Trophoblast cell (in vitro differentiated cells and primary cell): ENCODE results near the gene XKR7.

ENCODE experiments used
- DNase-seq, 2 donors: peaks; one replicate each; pipeline ENCODE4 v3.0.0-alpha.2; 2016
- H2AFZ ChIP-seq: 2 replicates; pipeline ENCODE4 v1.6.1; 2013; ENCODE audit warnings: low read length, moderate library complexity, mild to moderate bottlenecking; ENCODE audit not compliant: insufficient read depth, poor library complexity
- H2AK5ac ChIP-seq: 2 replicates; pipeline ENCODE4 v1.6.1; 2013; ENCODE audit warnings: mild to moderate bottlenecking, low read length
- H2BK120ac ChIP-seq: 2 replicates; pipeline ENCODE4 v1.6.1; 2013; ENCODE audit warnings: low read length, mild to moderate bottlenecking, moderate library complexity; ENCODE audit not compliant: insufficient read depth, poor library complexity
- H2BK12ac ChIP-seq: 2 replicates; pipeline ENCODE4 v1.6.1; 2013; ENCODE audit warnings: mild to moderate bottlenecking, low read length, moderate library complexity
- H2BK5ac ChIP-seq: 2 replicates; pipeline ENCODE4 v1.6.1; 2013; ENCODE audit warnings: low read length, low read depth, moderate library complexity, mild to moderate bottlenecking; ENCODE audit not compliant: poor library complexity
- H3K14ac ChIP-seq: 2 replicates; pipeline ENCODE4 v1.6.1; 2013; ENCODE audit warnings: mild to moderate bottlenecking, low read length
- H3K18ac ChIP-seq: 2 replicates; pipeline ENCODE4 v1.6.1; 2013; ENCODE audit warnings: mild to moderate bottlenecking, low read length
- H3K23ac ChIP-seq: 2 replicates; pipeline ENCODE4 v1.6.1; 2013; ENCODE audit warnings: low read length
- H3K27ac ChIP-seq: 2 replicates; pipeline ENCODE4 v1.5.1; 2013; ENCODE audit warnings: low read depth, mild to moderate bottlenecking, inconsistent platforms, low read length, moderate library complexity
- H3K27me3 ChIP-seq: 2 replicates; pipeline ENCODE4 v1.6.1; 2013; ENCODE audit warnings: inconsistent platforms, mild to moderate bottlenecking, low read length, moderate library complexity; ENCODE audit not compliant: insufficient read depth
- H3K36me3 ChIP-seq, 2 experiments: 1 replicate in 1 of 2; 2 replicates in 1 of 2; pipeline ENCODE4 v1.6.1; 2013; ENCODE audit warnings: low read length in 2 of 2, mild to moderate bottlenecking in 2 of 2, moderate library complexity in 1 of 2; ENCODE audit not compliant: insufficient read depth in 2 of 2, control insufficient read depth in 1 of 2
- H3K4ac ChIP-seq: 2 replicates; pipeline ENCODE4 v1.6.1; 2013; ENCODE audit warnings: low read depth, mild to moderate bottlenecking, low read length, moderate library complexity
- H3K4me1 ChIP-seq, 2 experiments: 1 replicate in 1 of 2; 2 replicates in 1 of 2; pipeline ENCODE4 v1.6.1; 2013; ENCODE audit warnings: low read length in 2 of 2, mild to moderate bottlenecking in 2 of 2, moderate library complexity in 1 of 2; ENCODE audit not compliant: insufficient read depth in 2 of 2, control insufficient read depth in 1 of 2
- H3K4me2 ChIP-seq: 2 replicates; pipeline ENCODE4 v1.6.1; 2013; ENCODE audit warnings: inconsistent platforms, mild to moderate bottlenecking, low read length, moderate library complexity
- H3K4me3 ChIP-seq: 2 replicates; pipeline ENCODE4 v1.5.1; 2013; ENCODE audit warnings: mild to moderate bottlenecking, low read depth, low read length, inconsistent platforms
- H3K79me1 ChIP-seq: one replicate; pipeline ENCODE4 v1.6.1; 2013; ENCODE audit warnings: low read length
- H3K79me2 ChIP-seq: 2 replicates; pipeline ENCODE4 v1.6.1; 2013; ENCODE audit warnings: low read length, mild to moderate bottlenecking; ENCODE audit not compliant: control insufficient read depth, insufficient read depth, poor library complexity
- H3K9ac ChIP-seq: 2 replicates; pipeline ENCODE4 v1.6.1; 2013; ENCODE audit warnings: mild to moderate bottlenecking, low read length
- H3K9me3 ChIP-seq: 2 replicates; pipeline ENCODE4 v1.6.1; 2013; ENCODE audit warnings: low read depth, mild to moderate bottlenecking, control low read depth, inconsistent platforms, low read length; ENCODE audit not compliant: insufficient read depth
- H4K12ac ChIP-seq: 2 replicates; pipeline ENCODE4 v1.6.1; 2013; ENCODE audit warnings: low read depth, mild to moderate bottlenecking, low read length, moderate library complexity
- H4K8ac ChIP-seq: 2 replicates; pipeline ENCODE4 v1.6.1; 2013; ENCODE audit warnings: low read depth, mild to moderate bottlenecking, low read length, moderate library complexity
- H4K91ac ChIP-seq: one replicate; pipeline ENCODE4 v1.6.1; 2013; ENCODE audit warnings: low read depth, mild to moderate bottlenecking, low read length, moderate library complexity
- WGBS: extraction: QIAGEN DNeasy Blood & Tissue Kit; methylation state at CpG from one replicate; pipeline ENCODE4 v1.1.7; 2013; ENCODE audit warnings: missing lambda C conversion rate; ENCODE audit not compliant: insufficient read length, insufficient coverage; ENCODE audit errors: extremely low coverage; 5-methylcytosine and 5-hydroxymethylcytosine counted together

Gene XKR7

GRCh38 chr20:31974296-31974695 lies 6.3 kb downstream of the XKR7 start:
- no CpG with 5 or more reads among the region's 2 CpGs for WGBS
- no peak overlapping the region for H3K4ac ChIP-seq

GRCh38 chr20:31974951-31975487 lies 7.1 kb downstream of the XKR7 start:
- no peak overlapping the region for H3K4me2 ChIP-seq
- no peak overlapping the region for H4K8ac ChIP-seq
- no peak for DNase-seq
- H3K9ac ChIP-seq, result no peak overlapping the region
- H3K9me3 ChIP-seq, result peaks cover 2% of the 10 kb centered on the region
- H3K4ac ChIP-seq, result no peak overlapping the region
- no peaks in the 10 kb centered on the region for H3K36me3 ChIP-seq
- no peak overlapping the region for H2AK5ac ChIP-seq
- no peaks in the 10 kb centered on the region for H3K27me3 ChIP-seq
- peaks cover 7% of the 10 kb centered on the region for H3K79me1 ChIP-seq
- H2BK120ac ChIP-seq, result no peak overlapping the region
- no peak overlapping the region for H3K23ac ChIP-seq
- no peak overlapping the region for H3K27ac ChIP-seq
- no peak overlapping the region for H3K14ac ChIP-seq
- no peak overlapping the region for H2BK12ac ChIP-seq
- no peak overlapping the region for H4K12ac ChIP-seq
- WGBS, result no CpG with 5 or more reads among the region's 10 CpGs
- H3K4me1 ChIP-seq, result peaks cover 20% of the 10 kb centered on the region in 2 experiments
- H2BK5ac ChIP-seq, result no peak overlapping the region
- H3K18ac ChIP-seq, result no peak overlapping the region
- H3K79me2 ChIP-seq, result peaks cover 1% of the 10 kb centered on the region
- H4K91ac ChIP-seq, result no peak overlapping the region
- peak overlapping the region; percentile 14 for H3K4me3 ChIP-seq
- no peak overlapping the region for H2AFZ ChIP-seq

More at GRCh38 chr20:31974296-31974695, 6.3 kb downstream of the XKR7 start:
- Histone ChIP-seq H3K9me3 (peaks cover 2% of the 10 kb centered on the region), H2BK5ac (no peak overlapping the region), H3K27ac (no peak overlapping the region), H3K36me3 (no peaks in the 10 kb centered on the region), H3K4me1 (peaks cover 17 to 18% of the 10 kb centered on the region in 2 experiments), H2AFZ (no peak overlapping the region), H3K23ac (no peak overlapping the region), H2BK12ac (no peak overlapping the region), H3K27me3 (no peaks in the 10 kb centered on the region), H3K9ac (no peak overlapping the region), H4K91ac (no peak overlapping the region), H3K14ac (no peak overlapping the region), H3K4me3 (no peak overlapping the region), H4K8ac (no peak overlapping the region), H3K79me1 (peaks cover 7% of the 10 kb centered on the region), H3K79me2 (peaks cover 1% of the 10 kb centered on the region), H4K12ac (no peak overlapping the region), H3K18ac (no peak overlapping the region), H3K4me2 (no peak overlapping the region), H2AK5ac (no peak overlapping the region), H2BK120ac (no peak overlapping the region)
- DNase-seq, result no peak

GRCh38 chr20:31975874-31976273 lies 7.9 kb downstream of the XKR7 start:
- H3K9me3 ChIP-seq, result peaks cover 2% of the 10 kb centered on the region
- WGBS, result no CpG with 5 or more reads among the region's 2 CpGs

GRCh38 chr20:31977080-31977479 lies 9.1 kb downstream of the XKR7 start:
- Histone ChIP-seq H3K4me3 (no peak overlapping the region), H3K4ac (no peak overlapping the region), H3K23ac (no peak overlapping the region), H3K14ac (no peak overlapping the region), H4K12ac (no peak overlapping the region), H3K79me2 (peaks cover 1% of the 10 kb centered on the region), H2AFZ (no peak overlapping the region), H2BK120ac (no peak overlapping the region), H3K4me1 (peaks cover 18 to 22% of the 10 kb centered on the region in 2 experiments), H2AK5ac (no peak overlapping the region), H2BK12ac (no peak overlapping the region), H4K8ac (no peak overlapping the region), H4K91ac (no peak overlapping the region), H3K9me3 (peaks cover 2% of the 10 kb centered on the region), H2BK5ac (no peak overlapping the region), H3K9ac (no peak overlapping the region), H3K27me3 (no peaks in the 10 kb centered on the region), H3K79me1 (peaks cover 7% of the 10 kb centered on the region), H3K4me2 (no peak overlapping the region), H3K27ac (no peak overlapping the region), H3K36me3 (no peaks in the 10 kb centered on the region), H3K18ac (no peak overlapping the region)
- DNase-seq, result no peak
- no CpG with 5 or more reads among the region's 4 CpGs for WGBS

More at GRCh38 chr20:31975874-31976273, 7.9 kb downstream of the XKR7 start:
- Histone ChIP-seq H3K4me2 (no peak overlapping the region), H4K91ac (no peak overlapping the region), H3K14ac (no peak overlapping the region), H3K36me3 (no peaks in the 10 kb centered on the region), H4K8ac (no peak overlapping the region), H3K9ac (no peak overlapping the region), H3K27ac (no peak overlapping the region), H3K79me2 (peaks cover 1% of the 10 kb centered on the region), H2BK120ac (no peak overlapping the region), H3K27me3 (no peaks in the 10 kb centered on the region), H3K23ac (no peak overlapping the region), H2BK5ac (no peak overlapping the region), H4K12ac (no peak overlapping the region), H3K4me3 (no peak overlapping the region), H3K4me1 (peaks cover 20 to 24% of the 10 kb centered on the region in 2 experiments), H2AK5ac (no peak overlapping the region), H2AFZ (no peak overlapping the region), H3K79me1 (peaks cover 7% of the 10 kb centered on the region), H3K18ac (no peak overlapping the region), H2BK12ac (no peak overlapping the region), H3K4ac (no peak overlapping the region)
- no peak for DNase-seq
